Astrocyte (in vitro differentiated cells and primary cell): Measurements from ENCODE around the gene PSME1.

ENCODE experiments used
- EZH2 ChIP-seq: IDR thresholded peaks from 2 replicates; pipeline ENCODE4 v1.6.1; 2012; ENCODE audit warnings: mild to moderate bottlenecking, low read length, inconsistent platforms; ENCODE audit not compliant: insufficient read depth
- TF ChIP-seq, protein P1 (sequence below): IDR thresholded peaks from 2 replicates; pipeline ENCODE4 v1.5.1; 2011; ENCODE audit warnings: low read depth, mild to moderate bottlenecking, inconsistent platforms, low read length, moderate library complexity; ENCODE audit not compliant: insufficient read depth

DNA sequence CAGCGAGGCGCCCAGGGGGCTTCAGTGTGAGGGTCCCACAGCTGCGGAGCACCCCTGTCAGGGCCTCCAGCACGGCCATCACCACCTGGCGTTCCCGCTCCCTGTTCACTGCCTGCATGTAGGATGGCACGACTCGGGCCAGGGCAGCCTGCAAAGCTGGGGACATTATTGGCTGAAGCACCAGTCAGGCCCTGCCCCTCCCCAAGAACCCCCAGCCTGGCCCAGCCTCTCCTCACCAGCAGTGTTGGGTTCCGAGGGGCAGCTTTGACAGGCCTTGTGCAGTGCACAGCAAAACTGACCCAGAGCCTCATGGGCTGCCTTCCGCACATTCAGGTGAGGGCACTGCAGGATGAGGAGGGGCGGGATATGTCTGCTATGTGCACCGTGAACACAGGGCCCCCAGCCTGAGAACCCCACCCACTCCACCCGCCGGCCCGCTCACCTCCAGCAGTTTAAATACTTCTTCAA, 47.1 kb downstream of the PSME1 start:
- TF ChIP-seq, protein P1, sequence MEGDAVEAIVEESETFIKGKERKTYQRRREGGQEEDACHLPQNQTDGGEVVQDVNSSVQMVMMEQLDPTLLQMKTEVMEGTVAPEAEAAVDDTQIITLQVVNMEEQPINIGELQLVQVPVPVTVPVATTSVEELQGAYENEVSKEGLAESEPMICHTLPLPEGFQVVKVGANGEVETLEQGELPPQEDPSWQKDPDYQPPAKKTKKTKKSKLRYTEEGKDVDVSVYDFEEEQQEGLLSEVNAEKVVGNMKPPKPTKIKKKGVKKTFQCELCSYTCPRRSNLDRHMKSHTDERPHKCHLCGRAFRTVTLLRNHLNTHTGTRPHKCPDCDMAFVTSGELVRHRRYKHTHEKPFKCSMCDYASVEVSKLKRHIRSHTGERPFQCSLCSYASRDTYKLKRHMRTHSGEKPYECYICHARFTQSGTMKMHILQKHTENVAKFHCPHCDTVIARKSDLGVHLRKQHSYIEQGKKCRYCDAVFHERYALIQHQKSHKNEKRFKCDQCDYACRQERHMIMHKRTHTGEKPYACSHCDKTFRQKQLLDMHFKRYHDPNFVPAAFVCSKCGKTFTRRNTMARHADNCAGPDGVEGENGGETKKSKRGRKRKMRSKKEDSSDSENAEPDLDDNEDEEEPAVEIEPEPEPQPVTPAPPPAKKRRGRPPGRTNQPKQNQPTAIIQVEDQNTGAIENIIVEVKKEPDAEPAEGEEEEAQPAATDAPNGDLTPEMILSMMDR, result no peak
- no peak for TF ChIP-seq EZH2
